GM19467 (cell line): Measurements from ENCODE around the gene MYDGF.

Source experiments
- ATAC-seq: cut with Tn5 transposase; IDR thresholded peaks from one replicate; pipeline ENCODE4 v1.9.1; 2021; ENCODE audit warnings: mild to moderate bottlenecking, moderate library complexity; ENCODE audit not compliant: unreplicated experiment

MYDGF gene

DNA sequence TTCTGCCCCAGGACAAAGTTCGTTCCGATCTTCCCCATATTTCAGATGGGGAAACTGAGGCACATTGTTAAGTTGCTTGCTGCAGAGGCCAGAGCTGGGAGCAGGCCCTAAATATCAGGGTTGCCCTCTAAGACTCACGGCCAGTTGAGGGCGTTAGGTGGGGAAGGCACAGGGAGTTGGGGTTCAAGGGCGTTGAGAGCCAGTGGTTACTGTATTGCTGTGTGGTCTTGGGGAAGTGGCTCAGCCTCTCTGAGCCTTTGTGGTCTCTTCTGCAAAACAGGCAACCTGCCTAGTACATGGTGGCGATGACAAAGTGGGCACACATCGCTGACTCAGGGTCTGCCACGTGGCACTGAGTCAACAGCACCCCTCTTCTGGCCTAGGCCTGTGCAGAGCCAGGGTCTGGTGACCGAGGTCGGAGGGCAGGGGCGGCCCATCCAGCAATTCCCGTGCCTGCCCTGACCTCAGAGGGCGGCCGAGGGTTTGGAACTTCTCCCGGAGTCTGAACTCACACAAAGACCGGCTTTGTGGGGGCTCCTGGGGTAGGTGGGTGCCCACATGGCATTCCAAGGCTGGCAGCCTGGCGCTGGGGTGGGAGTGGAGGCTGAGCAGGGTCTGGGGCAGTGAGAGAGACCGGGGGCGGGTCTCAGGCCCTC, 20.6 kb downstream of the MYDGF start:
- no peak for ATAC-seq

DNA sequence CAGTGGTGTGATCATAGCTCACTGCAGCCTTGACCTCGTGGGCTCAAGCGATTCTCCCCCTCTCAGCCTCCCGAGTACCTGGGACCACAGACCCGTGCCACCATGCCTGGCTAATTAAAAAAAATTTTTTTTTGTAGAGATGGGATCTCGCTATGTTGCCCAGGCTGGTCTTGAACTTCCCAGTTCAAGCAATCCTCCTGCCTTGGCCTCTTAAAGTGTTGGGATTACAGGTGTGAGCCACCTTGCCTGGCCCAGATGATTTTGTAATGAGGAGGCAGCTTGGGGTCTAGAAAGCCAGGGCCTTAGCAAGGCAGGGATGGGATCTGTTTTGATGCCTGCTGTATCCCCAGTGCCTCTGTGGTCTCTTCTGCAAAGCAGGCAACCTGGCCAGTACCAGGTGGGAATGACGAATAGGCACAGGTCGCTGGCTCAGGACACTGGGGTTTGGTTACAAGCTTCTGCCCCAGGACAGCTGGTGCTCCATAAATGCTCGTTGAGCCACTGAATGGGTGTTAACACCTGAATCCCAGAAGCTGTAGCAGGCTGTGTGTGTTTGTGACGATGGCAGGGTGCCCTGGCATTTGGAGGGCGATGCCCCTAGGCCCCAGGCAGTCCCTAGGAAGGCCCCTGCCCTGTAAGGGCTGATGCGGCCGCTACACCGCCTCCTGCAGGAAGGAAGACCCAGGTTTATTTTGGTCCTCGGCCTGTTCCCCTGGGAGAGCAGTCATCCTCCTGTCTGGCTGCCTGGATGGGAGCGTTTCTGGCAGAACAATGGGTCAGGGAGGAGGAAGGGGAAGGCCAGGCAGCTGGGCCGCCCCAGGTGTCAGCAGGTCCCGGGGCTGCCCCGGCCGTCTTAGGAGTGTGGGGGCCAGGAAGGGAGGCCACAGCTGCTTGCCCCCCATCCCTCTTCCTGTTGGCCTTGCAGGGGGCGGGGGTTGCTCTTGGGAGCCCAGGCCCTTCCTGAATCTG, 22.2 kb downstream of the MYDGF start:
- no peak for ATAC-seq

DNA sequence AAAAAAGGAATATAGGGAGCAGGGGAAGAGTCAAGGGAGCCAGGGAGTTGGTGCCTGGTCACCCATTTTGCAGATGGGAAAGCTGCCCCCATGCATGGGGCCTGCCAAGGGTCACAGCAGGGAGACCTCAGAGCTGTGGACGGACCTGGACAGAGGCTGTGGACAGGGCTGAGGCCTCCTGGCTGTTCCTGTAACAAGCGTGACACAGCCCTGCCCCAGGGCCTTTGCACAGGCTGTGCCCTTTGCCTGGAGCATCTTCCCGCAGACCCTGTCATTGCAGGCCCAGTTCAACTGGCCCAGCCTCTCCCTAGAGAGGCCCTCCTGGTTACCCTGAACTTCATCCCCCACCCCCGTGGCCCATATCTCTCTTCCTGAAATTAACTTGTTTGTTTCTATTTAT, 24.4 kb downstream of the MYDGF start:
- ATAC-seq, result no peak

DNA sequence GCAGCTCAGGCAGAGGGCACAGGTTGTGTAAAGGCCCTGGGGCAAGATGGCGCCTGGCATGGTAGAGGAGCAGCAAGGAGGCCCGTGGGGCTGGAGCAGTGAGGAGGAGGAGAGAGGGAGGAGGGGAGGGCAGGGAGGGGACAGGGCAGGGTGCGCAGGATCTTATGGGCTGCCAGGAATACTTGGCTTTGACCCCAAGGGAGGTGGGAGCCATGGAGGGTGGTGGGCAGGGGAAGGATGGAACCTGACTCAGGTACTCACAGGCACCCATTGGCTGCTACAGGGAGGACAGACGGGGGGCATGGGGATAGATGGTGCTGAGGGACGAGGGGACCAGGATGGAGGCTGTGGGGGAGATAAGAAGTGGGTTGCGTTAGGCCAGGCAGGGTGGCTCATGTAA, 27.5 kb downstream of the MYDGF start:
- ATAC-seq, result no peak

DNA sequence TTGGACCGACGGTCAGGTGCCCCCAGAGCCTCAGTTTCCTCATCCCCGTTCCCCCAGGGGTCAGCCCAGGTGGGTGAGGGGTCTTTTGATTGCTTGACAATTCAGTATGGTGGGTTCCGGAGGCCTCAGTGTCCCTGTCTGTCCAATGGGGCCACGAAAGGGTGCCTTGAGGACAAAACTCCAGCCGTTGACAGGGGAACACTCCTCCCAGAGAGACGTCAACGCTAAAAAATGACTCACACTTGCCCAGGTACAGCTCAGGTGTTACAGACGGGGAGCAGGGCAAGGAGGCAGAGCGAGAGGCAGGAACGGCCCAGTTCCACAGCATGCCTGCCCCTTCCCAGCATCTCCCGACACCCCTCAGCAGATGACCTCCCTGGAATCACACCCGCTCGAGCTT, 29.0 kb downstream of the MYDGF start:
- ATAC-seq, result no peak

DNA sequence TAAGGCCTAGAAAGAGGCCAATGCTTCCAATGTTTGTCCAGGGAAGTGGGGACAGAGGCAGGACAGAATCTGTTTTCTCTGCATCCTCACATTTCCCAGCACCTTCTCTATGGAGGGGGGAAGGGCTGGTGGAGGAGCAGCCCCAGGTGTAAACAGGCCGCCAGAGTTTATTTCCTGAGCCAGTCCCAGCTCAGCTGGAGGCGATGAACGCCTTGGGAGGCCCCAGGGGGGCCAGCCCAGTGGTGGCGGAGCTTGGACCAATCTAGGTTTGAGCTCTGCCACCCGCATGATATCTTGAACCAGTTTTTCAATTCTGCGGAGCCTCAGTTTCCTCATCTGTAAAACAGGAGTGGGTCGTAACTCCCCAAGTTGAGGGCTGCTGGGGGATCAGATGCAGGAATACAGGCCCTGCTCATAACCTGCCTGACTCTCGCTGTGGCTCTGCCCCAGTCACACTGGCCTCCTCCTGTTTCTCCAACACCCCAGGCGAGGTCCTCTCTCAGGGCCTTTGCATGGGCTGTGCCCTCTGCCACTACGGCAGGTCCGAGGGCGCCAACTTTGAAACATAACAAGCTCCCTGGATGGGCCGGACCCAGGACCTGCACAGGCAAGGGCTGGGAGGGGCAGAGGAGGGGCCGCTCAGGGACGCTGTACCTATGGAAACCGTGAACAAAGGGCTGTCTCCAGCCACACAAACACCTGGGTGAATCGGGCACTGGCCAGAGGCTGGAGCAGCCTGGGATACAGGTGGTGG, 29.7 kb downstream of the MYDGF start:
- ATAC-seq, result no peak

DNA sequence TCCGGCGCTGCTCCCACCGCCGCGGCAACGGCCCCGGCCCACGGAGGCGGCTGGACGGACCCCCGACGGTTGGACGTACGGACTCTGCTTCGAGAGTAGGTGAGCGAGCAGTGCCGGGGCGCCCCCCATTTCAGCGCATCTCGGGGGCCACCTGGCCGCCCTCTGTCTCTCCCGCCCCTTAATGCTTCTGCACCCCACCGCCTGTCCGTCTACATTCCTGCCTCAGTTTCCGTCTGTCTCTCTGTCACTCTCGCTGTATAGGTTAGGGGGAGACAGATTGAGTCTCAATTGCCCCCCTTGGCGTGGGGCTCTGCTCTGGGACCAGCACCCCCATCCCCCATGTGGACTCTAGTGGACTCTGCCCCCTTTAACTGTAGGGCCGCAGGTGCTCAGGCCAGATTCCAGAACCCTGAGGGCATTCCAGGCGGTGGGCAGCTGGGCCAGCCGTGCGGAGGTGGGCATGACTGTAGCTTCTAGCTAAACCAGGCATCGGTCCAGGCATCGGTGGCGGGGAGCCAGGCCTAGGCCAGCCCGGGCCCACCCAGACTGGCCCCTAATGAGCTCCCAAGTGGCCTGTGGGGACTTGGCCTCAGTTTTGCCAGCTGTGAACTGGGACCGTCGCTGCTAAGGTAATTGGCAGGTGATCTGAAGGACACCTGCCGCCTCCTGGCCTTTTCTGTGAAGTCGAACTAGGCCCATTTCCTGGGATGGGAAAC, 30.5 kb downstream of the MYDGF start:
- ATAC-seq, result peak; percentile 16

DNA sequence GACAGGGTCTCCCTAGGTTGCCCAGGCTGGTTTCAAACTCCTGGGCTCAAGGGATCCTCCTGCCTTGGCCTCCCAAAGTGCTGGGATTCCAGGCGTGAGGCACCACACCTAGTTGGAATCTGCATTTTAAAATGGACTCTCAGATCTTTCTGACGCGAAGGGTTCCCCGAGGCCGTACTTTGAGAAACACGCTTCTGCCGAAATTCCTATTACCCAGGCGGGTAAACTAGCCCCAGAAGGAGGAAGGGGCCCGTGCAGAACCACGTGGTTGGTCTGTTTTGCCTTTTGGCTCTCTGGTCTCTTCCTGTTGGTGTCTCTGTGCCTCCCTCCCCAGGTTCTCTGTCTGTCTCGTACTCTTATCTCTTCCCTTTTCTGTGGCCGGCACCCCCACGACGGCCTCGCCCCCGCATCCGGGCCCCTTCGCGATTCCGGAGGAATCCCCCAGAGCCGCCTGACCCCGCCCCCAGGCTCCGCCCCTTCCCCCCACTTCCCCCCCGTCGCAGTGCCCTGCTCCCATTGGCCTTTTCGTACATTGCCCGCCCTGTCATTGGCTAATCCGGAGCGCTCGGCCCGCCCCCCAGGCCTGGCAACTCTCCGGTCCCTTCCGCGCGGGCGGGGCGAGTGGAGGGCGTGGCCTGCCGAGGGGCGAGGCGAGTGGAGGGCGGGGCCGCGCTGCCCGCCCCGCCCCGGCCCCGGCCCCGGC, 31.2 kb downstream of the MYDGF start, which contains the start of gene TNFAIP8L1:
Gene TNFAIP8L1 (plus strand): TSS at position 689 of the 703 bp plus-strand sequence. CDS start 12,354 bp downstream, outside the sequence.
- ATAC-seq, result peak; percentile 78

DNA sequence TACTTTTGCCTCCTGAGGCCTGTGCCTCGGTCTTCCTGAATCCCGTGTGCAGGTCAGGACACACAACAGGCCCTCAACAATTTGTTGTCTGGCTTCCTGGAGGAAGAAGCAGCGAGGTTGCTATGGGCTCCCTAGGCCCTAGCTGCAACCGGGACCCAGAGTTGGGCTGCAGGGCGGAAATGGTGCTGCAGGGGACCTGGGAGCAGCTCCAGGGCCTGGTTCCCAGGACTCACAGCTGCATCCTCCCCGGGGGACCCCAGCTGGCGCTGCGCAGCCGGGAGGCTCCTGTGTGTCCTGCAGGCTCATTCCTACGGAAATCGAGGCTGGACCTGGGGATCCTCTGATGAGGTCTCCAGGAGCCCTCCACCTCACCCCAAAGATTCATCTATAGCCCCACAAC, 31.8 kb downstream of the MYDGF start:
- ATAC-seq, result no peak

DNA sequence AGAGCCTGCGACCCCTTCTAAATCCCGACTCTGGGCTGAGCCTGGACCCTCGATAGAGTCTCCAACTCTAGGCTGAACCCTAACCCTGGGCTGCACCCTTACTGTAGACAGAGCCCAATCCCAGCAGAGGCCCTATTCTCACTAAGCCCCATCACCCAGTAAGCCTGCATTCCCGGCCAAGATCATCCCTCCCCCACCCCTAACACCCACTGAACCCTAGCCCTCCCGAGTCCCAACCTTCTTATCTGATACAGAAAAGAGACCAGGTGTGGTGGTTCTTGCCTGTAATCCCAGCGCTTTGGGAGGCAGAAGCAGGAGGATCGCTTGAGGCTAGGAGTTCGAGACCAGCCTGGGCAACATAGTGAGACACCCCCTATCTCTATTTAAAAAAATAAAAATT, 33.4 kb downstream of the MYDGF start:
- ATAC-seq, result no peak

DNA sequence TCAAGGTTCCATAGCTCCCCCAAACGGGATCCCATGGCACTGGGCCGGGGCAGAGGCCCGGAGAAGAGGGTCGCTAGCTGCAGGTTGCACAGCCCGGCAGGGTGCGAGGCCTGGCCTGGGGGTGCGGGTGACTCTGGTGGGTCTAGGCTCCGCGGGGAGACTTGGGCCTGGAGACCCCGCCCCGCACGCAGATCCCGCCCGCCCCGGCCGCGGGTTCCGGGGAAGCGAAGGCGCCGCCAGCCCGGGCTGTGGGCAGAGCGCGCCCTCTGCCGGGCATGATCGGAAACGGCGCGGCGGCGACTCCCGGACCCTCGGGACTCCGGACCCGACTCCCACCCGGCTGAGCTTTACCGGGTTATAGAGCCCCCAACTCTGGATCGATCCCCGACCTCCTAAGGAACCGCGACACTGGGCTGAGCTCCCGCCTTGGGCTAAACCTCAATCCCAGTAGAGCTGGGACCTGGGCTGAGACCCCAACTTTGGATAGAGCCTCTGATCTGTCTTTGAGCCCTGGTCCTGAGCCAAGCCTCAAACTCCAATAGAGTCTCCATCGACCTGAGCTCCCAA, 33.9 kb downstream of the MYDGF start:
- ATAC-seq, result no peak

DNA sequence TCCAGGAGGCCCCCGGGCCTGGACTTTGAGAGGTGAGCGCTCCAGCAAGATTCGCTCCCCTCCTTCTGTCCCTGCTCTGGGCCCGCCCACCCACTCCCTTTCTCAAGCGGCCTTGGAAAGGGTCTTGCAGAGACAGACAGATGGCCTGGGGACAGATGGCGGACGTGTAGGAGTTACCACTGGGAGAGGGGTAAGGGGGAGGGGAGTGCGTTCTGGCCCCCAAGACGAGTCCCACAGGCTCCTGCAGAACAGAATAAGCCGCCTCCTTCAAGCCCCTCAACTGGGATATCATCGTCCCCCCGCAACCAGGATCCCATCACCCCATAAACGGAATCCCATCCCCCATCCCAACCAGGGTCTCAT, 34.4 kb downstream of the MYDGF start:
- no peak for ATAC-seq

DNA sequence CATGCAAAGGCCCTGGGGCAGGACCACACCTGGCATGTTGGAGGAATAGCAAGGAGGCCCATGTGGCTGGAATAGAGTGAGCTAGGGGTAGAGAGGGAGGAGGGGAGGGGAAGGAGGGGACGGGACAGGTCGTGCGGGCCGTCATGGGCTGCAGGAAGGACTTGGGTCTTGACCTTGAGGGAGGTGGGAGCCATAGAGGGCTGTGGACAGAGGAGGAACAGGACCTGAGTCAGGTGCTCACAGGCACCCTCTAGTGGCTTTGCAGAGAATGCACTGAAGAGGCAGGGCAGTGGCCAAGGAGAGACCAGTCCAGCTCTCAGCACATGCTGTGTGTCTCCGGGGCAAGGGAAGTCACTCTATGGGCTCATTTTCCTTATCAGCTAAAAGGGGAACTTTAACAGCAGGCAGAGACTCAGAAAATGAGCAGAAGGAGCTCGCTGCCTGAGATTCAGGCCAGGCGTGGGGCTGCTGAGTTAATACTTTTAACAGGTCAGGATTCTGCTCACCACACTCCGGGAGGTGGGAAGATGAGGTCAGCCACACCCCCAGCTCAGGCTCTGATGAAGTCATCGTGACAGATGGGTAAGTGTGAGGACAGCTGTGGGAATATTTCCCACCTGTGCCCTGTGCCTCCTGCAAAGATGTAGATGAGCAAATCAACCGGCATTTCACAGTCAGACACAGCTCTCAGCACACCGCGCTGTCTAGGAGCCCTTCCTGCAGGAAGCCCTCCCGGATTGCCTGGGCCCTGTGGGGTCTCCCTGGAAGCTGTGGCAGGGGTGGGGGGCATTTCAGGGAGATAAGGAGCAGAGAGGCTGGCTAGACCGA, 36.8 kb downstream of the MYDGF start:
- no peak for ATAC-seq

DNA sequence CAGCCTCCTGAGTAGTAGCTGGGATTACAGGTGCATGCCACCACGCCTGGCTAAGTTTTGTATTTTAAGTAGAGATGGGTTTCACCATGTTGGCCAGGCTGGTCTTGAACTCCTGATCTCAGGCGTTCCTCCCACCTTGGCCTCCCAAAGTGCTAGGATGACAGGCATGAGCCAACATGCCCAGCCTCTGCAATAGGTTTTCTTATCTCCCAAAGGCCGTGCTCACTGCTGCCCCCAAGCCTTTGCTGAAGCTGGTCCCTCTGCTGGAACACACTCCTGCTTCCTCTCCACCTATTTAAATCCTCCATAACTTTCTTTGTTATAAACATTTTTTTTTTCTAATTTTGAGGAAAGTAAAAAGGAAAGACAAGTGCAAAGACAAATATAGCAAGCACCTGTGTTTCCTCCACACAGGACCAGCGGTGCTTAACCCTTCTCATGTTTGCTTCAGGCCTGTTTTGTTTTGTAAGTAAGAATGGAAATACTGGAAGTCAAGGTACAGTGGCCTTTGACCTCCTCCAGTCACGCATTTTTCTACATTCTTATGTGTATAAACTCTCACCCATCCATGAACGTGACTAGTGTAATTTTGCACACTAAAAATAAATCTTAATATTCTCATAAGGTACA, 45.3 kb downstream of the MYDGF start:
- no peak for ATAC-seq

DNA sequence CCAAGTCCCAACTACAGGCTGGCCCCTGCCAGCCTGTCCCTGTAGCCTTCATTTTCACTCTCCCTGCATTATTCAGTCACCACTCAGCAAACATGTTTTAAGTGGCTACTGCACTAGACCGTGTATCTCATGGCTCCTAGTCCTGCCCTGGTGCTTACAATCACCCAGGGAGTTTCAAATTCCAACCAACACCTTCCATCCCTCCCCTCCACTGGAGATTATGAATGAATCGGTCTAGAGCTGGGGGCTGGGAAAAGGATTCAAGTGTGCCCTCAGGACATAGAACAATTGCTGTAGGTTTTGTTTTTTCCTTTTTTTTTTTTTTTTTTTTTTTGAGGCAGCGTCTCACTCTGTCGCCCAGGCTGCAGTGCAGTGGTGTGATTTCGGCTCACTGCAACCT, 45.8 kb downstream of the MYDGF start:
- no peak for ATAC-seq

DNA sequence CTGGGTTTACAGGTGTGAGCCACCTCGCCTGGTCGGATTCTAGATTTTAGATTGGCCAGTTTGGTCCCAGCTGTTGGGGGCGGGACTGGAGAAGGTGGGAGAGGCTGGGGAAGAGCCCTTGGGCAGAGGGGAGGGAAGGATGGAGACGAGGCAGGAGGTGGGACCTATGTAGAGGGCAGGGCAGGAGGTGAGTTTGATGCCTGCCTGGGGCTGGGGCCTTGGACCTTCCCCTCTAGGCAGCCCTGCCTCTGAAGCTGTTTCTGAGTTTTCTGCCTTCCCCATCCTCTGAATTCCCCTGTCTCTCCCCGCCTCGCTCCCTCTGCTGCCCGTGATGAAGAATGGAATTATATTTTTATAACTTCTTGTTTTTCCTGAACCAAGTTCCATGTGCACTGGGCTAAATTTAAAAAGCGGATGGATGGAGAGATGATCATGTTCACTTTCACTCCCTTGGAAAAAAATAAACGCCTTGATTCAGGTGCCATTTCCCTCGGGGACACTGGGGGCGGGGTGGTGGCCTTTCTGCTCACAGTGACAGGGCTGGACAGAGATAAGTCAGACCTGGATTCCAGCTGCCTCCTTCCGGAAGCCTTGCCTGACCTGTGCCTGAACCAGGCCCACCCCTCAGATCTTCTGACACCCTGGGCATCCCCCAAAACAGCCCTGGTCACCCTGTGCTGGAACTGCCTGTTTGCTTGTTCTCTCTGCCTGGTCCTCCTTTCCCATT, 47.3 kb downstream of the MYDGF start:
- ATAC-seq, result no peak

DNA sequence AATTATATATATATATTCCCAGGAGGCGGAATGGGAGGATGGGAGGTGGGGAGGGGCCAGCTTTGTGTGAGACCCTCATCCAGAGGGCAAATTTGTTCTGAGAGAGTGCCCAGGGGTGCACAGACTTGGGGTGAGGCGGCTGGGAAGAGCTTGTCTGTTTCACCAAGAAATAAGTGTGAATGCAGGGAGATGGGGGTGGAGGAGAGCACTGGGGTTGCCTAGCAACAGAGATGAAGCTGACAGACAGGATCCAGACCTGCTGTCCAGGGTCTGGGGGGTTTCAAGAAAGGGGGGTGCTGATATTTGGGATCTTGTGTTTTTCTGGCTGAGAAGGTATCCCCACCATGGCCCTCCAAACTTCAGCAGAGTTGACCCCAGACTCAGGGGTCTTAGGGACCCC, 49.5 kb downstream of the MYDGF start:
- ATAC-seq, result no peak
